GM23338 (cell line): Measurements from ENCODE around the gene NFIB.

Experiments used
- CREB1 ChIP-seq: fragments of 250-450 bp; sonication (Bioruptor Pico); IDR thresholded peaks from 2 replicates; pipeline ENCODE4 v1.5.0; 2020; ENCODE audit warnings: low read depth, mild to moderate bottlenecking, moderate library complexity
- CTCF ChIP-seq, 2 experiments: fragments of 200-600 bp in 1 of 2; sonication (generic) in 1 of 2; conservative IDR thresholded peaks; 2 replicates each; pipeline versions ENCODE4 v1.5.1 to v1.6.1; 2016 to 2017; ENCODE audit warnings: antibody characterized with exemption in 2 of 2, low read depth in 2 of 2, mild to moderate bottlenecking in 2 of 2, moderate library complexity in 1 of 2
- ETS1 ChIP-seq: IDR thresholded peaks from 2 replicates; pipeline ENCODE4 v1.6.1; 2016; ENCODE audit warnings: antibody characterized with exemption
- EZH2 ChIP-seq: fragments of 200-600 bp; sonication (generic); IDR thresholded peaks from one replicate; pipeline ENCODE4 v1.8.0; 2017; ENCODE audit warnings: antibody characterized with exemption, mild to moderate bottlenecking, low read depth; ENCODE audit not compliant: unreplicated experiment
- EZH2phosphoT487 ChIP-seq: fragments of 200-600 bp; sonication (generic); IDR thresholded peaks from one replicate; pipeline ENCODE4 v1.8.1; 2018; ENCODE audit warnings: antibody characterized with exemption; ENCODE audit not compliant: unreplicated experiment
- JUNB ChIP-seq: IDR thresholded peaks from one replicate; pipeline ENCODE4 v1.6.1; 2016; ENCODE audit warnings: antibody characterized with exemption; ENCODE audit not compliant: unreplicated experiment
- NANOG ChIP-seq: IDR thresholded peaks from 2 replicates; pipeline ENCODE4 v1.6.1; 2016; ENCODE audit warnings: antibody characterized with exemption, borderline replicate concordance
- POLR2AphosphoS5 ChIP-seq: IDR thresholded peaks from 2 replicates; pipeline ENCODE4 v1.6.1; 2016; ENCODE audit warnings: antibody characterized with exemption, low read depth
- REST ChIP-seq: IDR thresholded peaks from one replicate; pipeline ENCODE4 v1.6.1; 2018; ENCODE audit warnings: antibody characterized with exemption; ENCODE audit not compliant: unreplicated experiment
- ZNF114 ChIP-seq: fragments of 250-450 bp; sonication (Bioruptor Pico); IDR thresholded peaks from 2 replicates; pipeline ENCODE4 v1.5.0; 2020; ENCODE audit warnings: mild to moderate bottlenecking, moderate library complexity
- ZNF462 ChIP-seq: fragments of 250-450 bp; sonication (Bioruptor Pico); IDR thresholded peaks from 2 replicates; pipeline ENCODE4 v1.5.0; 2020; ENCODE audit warnings: mild to moderate bottlenecking, moderate library complexity

GRCh38 chr9:14054096-14054495 lies 259.8 kb downstream of the NFIB start:
- TF ChIP-seq EZH2phosphoT487 (no peak), ETS1 (no peak), POLR2AphosphoS5 (no peak), CTCF (conservative IDR thresholded peaks at IDR 0.05; ENCODE audit: low read depth in 2 of 2) (no peak), NANOG (no peak), ZNF114 (CRISPR knock-in tag) (no peak), EZH2 (no peak), CREB1 (CRISPR knock-in tag) (no peak), ZNF462 (CRISPR knock-in tag) (no peak), REST (no peak), JUNB (no peak)
